Lower leg skin (tissue), 3 donors: Measurements from ENCODE around the gene SYNPO2.

ENCODE experiments used
- POLR2A ChIP-seq, 2 donors: fragments of 450-650 bp; IDR thresholded peaks; one replicate each; pipeline ENCODE4 v1.6.1; 2016 to 2017; ENCODE audit warnings: antibody characterized with exemption in 2 of 2, mild to moderate bottlenecking in 1 of 2, moderate library complexity in 1 of 2
- TF ChIP-seq, protein P1 (sequence below), 3 donors: fragments of 450-650 bp; IDR thresholded peaks; one replicate each; pipeline ENCODE4 v1.5.1; 2016; ENCODE audit warnings: antibody characterized with exemption in 3 of 3, mild to moderate bottlenecking in 3 of 3, moderate library complexity in 2 of 3

DNA sequence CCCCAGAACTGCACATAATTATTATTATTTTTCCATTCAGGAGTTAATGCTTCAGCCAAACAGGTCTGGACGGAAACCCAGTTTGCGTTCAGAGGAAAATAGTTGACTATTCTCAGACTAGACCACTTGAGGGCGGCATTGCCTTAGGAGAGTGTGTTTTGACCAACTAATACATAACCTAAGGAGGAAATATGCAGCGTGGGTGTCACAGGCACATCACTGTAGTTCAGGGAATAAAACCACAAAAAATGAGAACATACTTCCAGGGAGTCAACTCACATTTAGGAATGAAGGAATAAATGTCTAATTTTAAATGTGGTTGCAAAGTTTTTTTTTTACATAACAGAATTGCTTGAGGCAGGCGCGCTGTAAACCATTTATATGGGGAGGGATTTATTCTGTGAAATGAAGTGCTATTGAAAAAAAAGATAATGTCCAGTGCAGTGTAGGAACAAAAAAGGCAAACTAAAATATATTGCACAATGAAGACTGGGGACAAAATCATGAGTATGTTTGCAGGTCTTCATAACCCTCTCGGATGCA lies 93.3 kb downstream of the SYNPO2 start:
- TF ChIP-seq, protein P1, sequence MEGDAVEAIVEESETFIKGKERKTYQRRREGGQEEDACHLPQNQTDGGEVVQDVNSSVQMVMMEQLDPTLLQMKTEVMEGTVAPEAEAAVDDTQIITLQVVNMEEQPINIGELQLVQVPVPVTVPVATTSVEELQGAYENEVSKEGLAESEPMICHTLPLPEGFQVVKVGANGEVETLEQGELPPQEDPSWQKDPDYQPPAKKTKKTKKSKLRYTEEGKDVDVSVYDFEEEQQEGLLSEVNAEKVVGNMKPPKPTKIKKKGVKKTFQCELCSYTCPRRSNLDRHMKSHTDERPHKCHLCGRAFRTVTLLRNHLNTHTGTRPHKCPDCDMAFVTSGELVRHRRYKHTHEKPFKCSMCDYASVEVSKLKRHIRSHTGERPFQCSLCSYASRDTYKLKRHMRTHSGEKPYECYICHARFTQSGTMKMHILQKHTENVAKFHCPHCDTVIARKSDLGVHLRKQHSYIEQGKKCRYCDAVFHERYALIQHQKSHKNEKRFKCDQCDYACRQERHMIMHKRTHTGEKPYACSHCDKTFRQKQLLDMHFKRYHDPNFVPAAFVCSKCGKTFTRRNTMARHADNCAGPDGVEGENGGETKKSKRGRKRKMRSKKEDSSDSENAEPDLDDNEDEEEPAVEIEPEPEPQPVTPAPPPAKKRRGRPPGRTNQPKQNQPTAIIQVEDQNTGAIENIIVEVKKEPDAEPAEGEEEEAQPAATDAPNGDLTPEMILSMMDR (IDR thresholded peaks at IDR 0.05), result no peak
- TF ChIP-seq POLR2A (IDR thresholded peaks at IDR 0.05), result no peak
